Measurements from ENCODE around the gene IPO7. TPM values are rescaled to one million over a fixed set of nuclear protein-coding genes. Genes with fewer than 3 reads are reported as not detected.
"Not testable (repeated sequence)": the region's sequence is repeated elsewhere in the genome, so short reads cannot be mapped to it uniquely, and the experiment has no call there.

IPO7 gene
- 95.4 and 176 TPM in 2 replicates for total RNA-seq (2014; rRNA removed; shearing (Covaris generic))
- 122 and 174 TPM in 2 replicates for polyA plus RNA-seq (2015; cell fraction: cytosol; rRNA removed)
- polyA plus RNA-seq (2015; cell fraction: nucleus; rRNA removed) = 169 and 202 TPM in 2 replicates

- peak; percentile 89 for DNase-seq (ENCODE audit: low read depth)
Measured at GRCh38 chr11:9384535-9385326, at the start of gene IPO7. TSS of gene IPO7 (plus strand) at chr11:9384652. CDS start at chr11:9384764, 112 bp downstream.

- DNase-seq (ENCODE audit: low read depth) = no peak
Measured at GRCh38 chr11:9341638-9342178, 42.7 kb upstream of the IPO7 start.

- DNase-seq (ENCODE audit: low read depth) = no peak
Measured at GRCh38 chr11:9344061-9344680, 40.3 kb upstream of the IPO7 start.

GRCh38 chr11:9347100-9347499 is 37.4 kb upstream of the IPO7 start:
- DNase-seq (ENCODE audit: low read depth) = no peak

- not testable (repeated sequence) for DNase-seq (ENCODE audit: low read depth)
Measured at GRCh38 chr11:9347779-9348178, 36.7 kb upstream of the IPO7 start.

- no peak for DNase-seq (ENCODE audit: low read depth)
Measured at GRCh38 chr11:9351321-9351881, 33.1 kb upstream of the IPO7 start.

GRCh38 chr11:9357041-9357440 is 27.4 kb upstream of the IPO7 start:
- no peak for DNase-seq (ENCODE audit: low read depth)

GRCh38 chr11:9360862-9361622 is 23.4 kb upstream of the IPO7 start:
- DNase-seq (ENCODE audit: low read depth) = not testable (repeated sequence)

GRCh38 chr11:9362393-9362863 is 22.0 kb upstream of the IPO7 start:
- DNase-seq (ENCODE audit: low read depth) = no peak

GRCh38 chr11:9363954-9364912 is 20.2 kb upstream of the IPO7 start:
- DNase-seq (ENCODE audit: low read depth) = peak; percentile 98

- no peak for DNase-seq (ENCODE audit: low read depth)
Measured at GRCh38 chr11:9367551-9367950, 16.9 kb upstream of the IPO7 start.

GRCh38 chr11:9377036-9377435 is 7.4 kb upstream of the IPO7 start:
- no peak for DNase-seq (ENCODE audit: low read depth)

- no peak for DNase-seq (ENCODE audit: low read depth)
Measured at GRCh38 chr11:9379041-9379440, 5.4 kb upstream of the IPO7 start.

GRCh38 chr11:9380773-9381172 is 3.7 kb upstream of the IPO7 start:
- DNase-seq (ENCODE audit: low read depth) = no peak

GRCh38 chr11:9385327-9385899 is 961 bp downstream of the IPO7 start:
- no peak for DNase-seq (ENCODE audit: low read depth)

- no peak for DNase-seq (ENCODE audit: low read depth)
Measured at GRCh38 chr11:9386086-9386485, 1.6 kb downstream of the IPO7 start.

GRCh38 chr11:9386901-9387300 is 2.4 kb downstream of the IPO7 start:
- no peak for DNase-seq (ENCODE audit: low read depth)

GRCh38 chr11:9396310-9396709 is 11.9 kb downstream of the IPO7 start:
- DNase-seq (ENCODE audit: low read depth) = no peak

- no peak for DNase-seq (ENCODE audit: low read depth)
Measured at GRCh38 chr11:9396752-9397151, 12.3 kb downstream of the IPO7 start.
